Right atrium auricular region (tissue), 2 donors: ENCODE measurements around the gene ATP1B2. TPM values are rescaled to one million over a fixed set of nuclear protein-coding genes. Genes with fewer than 3 reads are reported as not detected.

ENCODE experiments used
- DNase-seq: peaks from one replicate; pipeline ENCODE4 v3.0.0-alpha.2; 2019; ENCODE audit warnings: low spot score
- H3K27ac ChIP-seq, 2 donors: fragments of 200-600 bp; sonication (generic); 1 replicate in 1 of 2; 2 replicates in 1 of 2; pipeline ENCODE4 v1.5.1; 2016 to 2019
- H3K27me3 ChIP-seq, 2 donors: fragments of 200-600 bp; sonication (generic); one replicate each; pipeline versions ENCODE4 v1.5.1 to v1.6.0; 2017 to 2019
- H3K36me3 ChIP-seq: fragments of 200-600 bp; sonication (generic); one replicate; pipeline ENCODE4 v1.5.1; 2016
- H3K4me1 ChIP-seq, 2 donors: fragments of 200-600 bp; sonication (generic); one replicate each; pipeline versions ENCODE4 v1.5.1 to v1.6.0; 2017 to 2019
- H3K4me3 ChIP-seq, 2 donors: fragments of 200-600 bp; sonication (generic); 1 replicate in 1 of 2; 2 replicates in 1 of 2; pipeline ENCODE4 v1.5.1; 2017 to 2019; ENCODE audit warnings: mild to moderate bottlenecking in 1 of 2, moderate library complexity in 1 of 2
- H3K9me3 ChIP-seq, 2 donors: fragments of 200-600 bp; sonication (generic); one replicate each; pipeline ENCODE4 v1.5.1; 2019
- total RNA-seq, 2 donors: library from RNA; depleted of rRNA; stranded (reverse); fragments of >200 nt; gene quantifications; one replicate each; pipeline ENCODE4 v1.1.0, GENCODE V29; 2016
- TF ChIP-seq, protein P1 (sequence below), 2 donors: fragments of 200-600 bp; sonication (generic); IDR thresholded peaks; one replicate each; pipeline ENCODE4 v1.5.1; 2019; ENCODE audit warnings: antibody characterized with exemption in 2 of 2

ATP1B2 gene
- total RNA-seq, 2 donors from 2014 or later = 1.2 to 2.2 TPM

DNA sequence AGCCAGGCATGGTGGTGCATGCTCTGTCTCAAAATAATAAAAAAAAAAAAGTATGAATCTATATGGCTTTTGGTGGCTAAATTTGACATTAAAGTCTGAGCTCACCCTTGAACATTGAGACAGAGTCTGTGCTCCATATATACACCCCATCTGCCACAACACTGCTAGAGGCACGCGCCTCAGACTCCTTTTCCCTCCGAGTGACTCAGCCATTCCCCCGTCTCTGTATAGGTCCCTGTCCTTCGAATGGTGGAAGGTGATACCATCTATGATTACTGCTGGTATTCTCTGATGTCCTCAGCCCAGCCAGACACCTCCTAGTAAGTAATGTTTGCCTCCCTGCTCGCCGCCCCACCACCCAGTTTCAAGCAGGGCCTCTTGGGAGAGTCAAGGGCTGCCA, 49.8 kb downstream of the ATP1B2 start:
- Histone ChIP-seq H3K4me1 (peaks cover 0 to 20% of the 10 kb centered on the region in 2 donors), H3K27me3 (peaks cover 0 to 12% of the 10 kb centered on the region in 2 donors), H3K4me3 (no peak overlapping the region), H3K36me3 (peaks cover 14% of the 10 kb centered on the region), H3K27ac (no peak overlapping the region), H3K9me3 (no peaks in the 10 kb centered on the region)
- DNase-seq = no peak
- TF ChIP-seq, protein P1, sequence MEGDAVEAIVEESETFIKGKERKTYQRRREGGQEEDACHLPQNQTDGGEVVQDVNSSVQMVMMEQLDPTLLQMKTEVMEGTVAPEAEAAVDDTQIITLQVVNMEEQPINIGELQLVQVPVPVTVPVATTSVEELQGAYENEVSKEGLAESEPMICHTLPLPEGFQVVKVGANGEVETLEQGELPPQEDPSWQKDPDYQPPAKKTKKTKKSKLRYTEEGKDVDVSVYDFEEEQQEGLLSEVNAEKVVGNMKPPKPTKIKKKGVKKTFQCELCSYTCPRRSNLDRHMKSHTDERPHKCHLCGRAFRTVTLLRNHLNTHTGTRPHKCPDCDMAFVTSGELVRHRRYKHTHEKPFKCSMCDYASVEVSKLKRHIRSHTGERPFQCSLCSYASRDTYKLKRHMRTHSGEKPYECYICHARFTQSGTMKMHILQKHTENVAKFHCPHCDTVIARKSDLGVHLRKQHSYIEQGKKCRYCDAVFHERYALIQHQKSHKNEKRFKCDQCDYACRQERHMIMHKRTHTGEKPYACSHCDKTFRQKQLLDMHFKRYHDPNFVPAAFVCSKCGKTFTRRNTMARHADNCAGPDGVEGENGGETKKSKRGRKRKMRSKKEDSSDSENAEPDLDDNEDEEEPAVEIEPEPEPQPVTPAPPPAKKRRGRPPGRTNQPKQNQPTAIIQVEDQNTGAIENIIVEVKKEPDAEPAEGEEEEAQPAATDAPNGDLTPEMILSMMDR (IDR thresholded peaks at IDR 0.05) = no peak

DNA sequence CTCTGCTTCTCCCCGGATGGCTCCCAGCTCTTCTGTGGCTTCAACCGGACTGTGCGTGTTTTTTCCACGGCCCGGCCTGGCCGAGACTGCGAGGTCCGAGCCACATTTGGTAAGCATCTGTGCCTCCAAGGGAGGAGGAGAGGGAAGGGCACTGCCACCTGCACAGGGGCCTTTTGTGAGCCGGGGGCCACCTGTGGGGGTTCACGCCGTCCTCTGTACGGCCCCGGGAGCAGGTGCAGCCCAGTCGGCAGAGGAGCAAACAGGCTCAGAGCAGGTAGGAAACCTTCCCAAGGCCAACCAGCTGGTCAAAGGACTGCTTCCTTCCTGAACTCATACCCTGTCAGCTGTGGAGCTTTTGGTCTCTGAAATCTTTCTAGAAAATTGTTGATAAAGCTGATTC, 51.0 kb downstream of the ATP1B2 start:
- H3K27ac ChIP-seq = no peak overlapping the region
- peaks cover 0 to 14% of the 10 kb centered on the region in 2 donors for H3K27me3 ChIP-seq
- H3K4me3 ChIP-seq = no peak overlapping the region
- H3K9me3 ChIP-seq = no peaks in the 10 kb centered on the region
- H3K4me1 ChIP-seq = peaks cover 0 to 20% of the 10 kb centered on the region in 2 donors
- no peak for DNase-seq
- H3K36me3 ChIP-seq = peaks cover 14% of the 10 kb centered on the region
- TF ChIP-seq, protein P1 (IDR thresholded peaks at IDR 0.05) = no peak

DNA sequence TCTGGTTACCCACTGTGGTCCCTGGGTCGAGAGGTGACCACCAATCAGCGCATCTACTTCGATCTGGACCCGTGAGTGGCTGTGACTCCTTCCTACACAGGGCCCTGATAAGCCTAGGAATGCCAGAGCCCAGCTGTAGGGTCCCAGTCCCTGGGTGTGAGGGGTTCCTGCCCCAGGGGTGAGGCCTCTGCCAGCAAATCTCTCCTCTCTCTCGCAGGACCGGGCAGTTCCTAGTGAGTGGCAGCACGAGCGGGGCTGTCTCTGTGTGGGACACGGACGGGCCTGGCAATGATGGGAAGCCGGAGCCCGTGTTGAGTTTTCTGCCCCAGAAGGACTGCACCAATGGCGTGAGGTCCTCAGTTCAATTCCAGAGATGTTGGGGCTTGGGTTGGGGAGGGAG, 52.0 kb downstream of the ATP1B2 start:
- H3K27ac ChIP-seq = no peak overlapping the region
- DNase-seq = no peak
- H3K36me3 ChIP-seq = peaks cover 14% of the 10 kb centered on the region
- no peaks in the 10 kb centered on the region for H3K9me3 ChIP-seq
- peaks cover 0 to 14% of the 10 kb centered on the region in 2 donors for H3K27me3 ChIP-seq
- TF ChIP-seq, protein P1 (IDR thresholded peaks at IDR 0.05) = no peak
- peaks cover 0 to 20% of the 10 kb centered on the region in 2 donors for H3K4me1 ChIP-seq
- no peak overlapping the region for H3K4me3 ChIP-seq

DNA sequence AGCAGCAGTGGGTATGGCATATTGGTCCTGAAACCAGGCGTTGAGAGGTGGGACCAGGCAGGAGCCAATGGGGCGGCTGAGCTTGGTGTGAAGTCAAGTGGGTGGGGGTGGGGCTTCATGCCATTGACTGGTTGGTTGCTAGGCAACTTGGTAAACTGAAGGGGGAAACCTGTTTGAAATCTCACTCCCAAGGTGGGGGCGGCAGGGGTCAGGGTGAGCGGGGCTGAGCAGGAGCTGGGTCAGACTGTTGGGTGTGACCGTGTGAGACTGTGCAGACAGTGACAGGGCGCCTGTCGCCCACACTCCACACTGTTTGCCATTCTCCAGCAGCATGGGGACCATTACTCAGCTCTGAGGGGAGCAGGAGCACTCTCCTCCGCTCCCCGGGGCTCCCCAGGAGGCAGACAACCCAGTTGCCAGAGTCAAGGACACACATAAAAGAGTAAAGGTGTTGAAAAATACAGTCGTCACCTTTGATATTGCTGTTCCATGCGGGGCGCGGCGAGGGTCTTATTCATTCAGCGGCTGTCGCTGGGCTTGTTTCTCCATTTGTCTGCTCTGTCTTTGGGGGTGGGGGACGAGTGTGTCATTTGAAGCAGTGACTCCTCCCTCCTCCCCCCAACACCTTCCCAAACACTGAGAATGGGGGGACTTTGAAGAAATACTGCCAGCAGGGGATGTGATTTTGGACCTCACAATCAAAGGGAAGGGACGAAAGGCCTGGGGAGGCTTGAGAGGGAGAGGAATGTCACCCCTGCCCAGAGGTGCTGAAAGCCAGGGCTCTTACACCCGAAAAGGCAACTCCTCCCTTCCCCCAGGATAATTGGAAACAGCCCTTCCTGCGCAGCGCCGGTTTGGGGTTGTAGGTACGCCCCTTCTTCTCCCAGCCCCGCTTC, 53.1 kb downstream of the ATP1B2 start:
- Histone ChIP-seq H3K4me1 (peaks cover 0 to 20% of the 10 kb centered on the region in 2 donors), H3K4me3 (peak overlapping the region in 1 of 2 donors; percentile 52), H3K27ac (no peak overlapping the region), H3K36me3 (peaks cover 14% of the 10 kb centered on the region), H3K27me3 (peaks cover 0 to 14% of the 10 kb centered on the region in 2 donors), H3K9me3 (no peaks in the 10 kb centered on the region)
- TF ChIP-seq, protein P1 (IDR thresholded peaks at IDR 0.05) = no peak
- no peak for DNase-seq

DNA sequence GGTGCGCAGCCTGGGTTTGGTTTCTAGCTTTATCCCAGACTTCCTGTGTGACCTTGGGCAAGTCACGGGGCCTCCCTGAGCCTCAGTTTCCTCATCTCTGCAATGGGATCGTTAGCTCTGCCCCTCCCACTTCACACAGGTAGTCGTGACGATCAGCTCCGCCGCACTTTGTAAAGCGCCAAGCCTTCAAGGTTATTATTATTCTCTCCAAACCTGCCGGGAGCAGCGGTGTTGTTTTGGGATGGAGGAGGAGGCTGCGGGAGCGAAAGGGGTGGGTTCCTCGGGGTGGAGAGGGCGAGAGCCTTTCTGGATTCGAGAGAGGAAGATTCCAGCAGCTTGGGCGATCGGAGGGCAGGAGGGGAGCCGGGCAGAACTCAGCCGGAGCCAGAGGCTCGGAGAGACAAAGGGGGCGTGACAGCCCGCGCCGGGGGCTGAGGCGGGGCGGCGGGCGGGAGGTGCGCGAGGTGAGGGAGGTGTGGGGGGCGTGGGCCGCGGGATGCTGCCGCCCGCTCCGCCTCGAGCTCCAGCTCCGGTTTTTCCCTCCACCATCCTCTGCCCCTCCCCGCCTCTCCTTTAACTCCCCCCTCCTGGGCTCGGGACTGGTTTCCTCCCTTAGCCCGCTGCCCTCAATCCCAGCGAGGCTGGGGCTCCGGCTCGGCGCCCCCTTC, 54.0 kb downstream of the ATP1B2 start, which contains the start of gene EFNB3:
Gene EFNB3 (plus strand): TSS at position 602 of the 668 bp plus-strand sequence. CDS start 397 bp downstream, outside the sequence.
- H3K9me3 ChIP-seq = no peaks in the 10 kb centered on the region
- H3K36me3 ChIP-seq = peaks cover 14% of the 10 kb centered on the region
- H3K27ac ChIP-seq = peak within 1 kb of the TSS in 1 of 2 donors; percentile 21
- DNase-seq = no peak
- H3K27me3 ChIP-seq = peaks cover 0 to 14% of the 10 kb centered on the region in 2 donors
- TF ChIP-seq, protein P1 (IDR thresholded peaks at IDR 0.05) = no peak
- H3K4me3 ChIP-seq = peak within 1 kb of the TSS; percentile 34 to 52
- peaks cover 0 to 20% of the 10 kb centered on the region in 2 donors for H3K4me1 ChIP-seq
